ENCODE measurements around the gene SLC30A3. TPM values are rescaled to one million over a fixed set of nuclear protein-coding genes. Genes with fewer than 3 reads are reported as not detected.

SLC30A3 gene
- total RNA-seq, 2 donors from 2014 or later: 5.7 to 9.4 TPM

GRCh38 chr2:27225526-27225925, 37.3 kb downstream of the SLC30A3 start:
- no peaks in the 10 kb centered on the region for H3K27me3 ChIP-seq
- peaks cover 65% of the 10 kb centered on the region for H3K36me3 ChIP-seq
- no peak for DNase-seq (ENCODE audit: low spot score)
- no peak overlapping the region for H3K4me3 ChIP-seq
- TF ChIP-seq CTCF (IDR thresholded peaks at IDR 0.05): no peak
- H3K27ac ChIP-seq: no peak overlapping the region
- no peaks in the 10 kb centered on the region for H3K9me3 ChIP-seq
- H3K4me1 ChIP-seq: no peaks in the 10 kb centered on the region

GRCh38 chr2:27223416-27223815, 39.4 kb downstream of the SLC30A3 start:
- H3K4me1 ChIP-seq: no peaks in the 10 kb centered on the region
- no peak for TF ChIP-seq CTCF (IDR thresholded peaks at IDR 0.05)
- no peak for DNase-seq (ENCODE audit: low spot score)

DNA sequence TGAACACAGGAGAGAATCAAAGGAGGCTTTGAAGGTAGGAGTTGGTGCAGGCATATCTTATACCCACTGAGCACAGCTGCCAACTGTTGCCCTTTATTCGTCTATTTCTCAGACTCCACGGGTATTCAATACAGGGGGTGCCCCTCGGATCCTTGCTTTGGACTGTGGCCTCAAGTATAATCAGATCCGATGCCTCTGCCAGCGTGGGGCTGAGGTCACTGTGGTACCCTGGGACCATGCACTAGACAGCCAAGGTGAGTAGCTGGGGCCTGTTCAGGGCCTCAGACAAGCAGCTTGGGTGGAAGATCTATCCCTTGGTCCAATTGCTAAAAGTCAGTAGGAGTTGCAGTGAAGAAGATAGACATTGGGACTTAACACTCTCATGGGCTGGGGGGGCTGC, 40.4 kb downstream of the SLC30A3 start:
- no peak for TF ChIP-seq CTCF (IDR thresholded peaks at IDR 0.05)
- no peaks in the 10 kb centered on the region for H3K9me3 ChIP-seq
- no peak for DNase-seq (ENCODE audit: low spot score)
- no peak overlapping the region for H3K4me3 ChIP-seq
- H3K4me1 ChIP-seq: peaks cover 0 to 7% of the 10 kb centered on the region in 2 donors
- no peaks in the 10 kb centered on the region for H3K27me3 ChIP-seq
- peaks cover 51% of the 10 kb centered on the region for H3K36me3 ChIP-seq
- no peak overlapping the region for H3K27ac ChIP-seq

More at GRCh38 chr2:27223416-27223815, 39.4 kb downstream of the SLC30A3 start:
- H3K4me3 ChIP-seq: no peak overlapping the region
- H3K27ac ChIP-seq: no peak overlapping the region
- H3K9me3 ChIP-seq: no peaks in the 10 kb centered on the region
- H3K27me3 ChIP-seq: no peaks in the 10 kb centered on the region
- peaks cover 51% of the 10 kb centered on the region for H3K36me3 ChIP-seq

DNA sequence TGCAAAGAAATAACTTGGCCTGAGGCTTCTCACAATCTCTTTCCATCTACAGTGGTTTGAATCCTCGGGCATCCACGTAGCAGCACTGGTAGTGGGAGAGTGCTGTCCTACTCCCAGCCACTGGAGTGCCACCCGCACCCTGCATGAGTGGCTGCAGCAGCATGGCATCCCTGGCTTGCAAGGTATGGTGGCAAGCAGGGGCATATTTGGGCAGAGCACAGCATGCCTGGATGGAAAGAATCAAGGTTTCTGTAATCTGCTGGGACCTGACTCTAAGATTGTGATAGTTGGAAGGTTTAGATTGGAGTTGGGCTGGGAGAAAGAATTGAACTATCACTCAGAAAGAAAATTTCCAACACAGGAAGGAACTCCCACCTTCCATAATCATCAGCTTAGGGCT, 41.7 kb downstream of the SLC30A3 start:
- no peak overlapping the region for H3K27ac ChIP-seq
- H3K36me3 ChIP-seq: peaks cover 40% of the 10 kb centered on the region
- no peaks in the 10 kb centered on the region for H3K27me3 ChIP-seq
- DNase-seq (ENCODE audit: low spot score): no peak
- H3K9me3 ChIP-seq: no peaks in the 10 kb centered on the region
- no peak overlapping the region for H3K4me3 ChIP-seq
- no peak for TF ChIP-seq CTCF (IDR thresholded peaks at IDR 0.05)
- peaks cover 0 to 13% of the 10 kb centered on the region in 2 donors for H3K4me1 ChIP-seq

DNA sequence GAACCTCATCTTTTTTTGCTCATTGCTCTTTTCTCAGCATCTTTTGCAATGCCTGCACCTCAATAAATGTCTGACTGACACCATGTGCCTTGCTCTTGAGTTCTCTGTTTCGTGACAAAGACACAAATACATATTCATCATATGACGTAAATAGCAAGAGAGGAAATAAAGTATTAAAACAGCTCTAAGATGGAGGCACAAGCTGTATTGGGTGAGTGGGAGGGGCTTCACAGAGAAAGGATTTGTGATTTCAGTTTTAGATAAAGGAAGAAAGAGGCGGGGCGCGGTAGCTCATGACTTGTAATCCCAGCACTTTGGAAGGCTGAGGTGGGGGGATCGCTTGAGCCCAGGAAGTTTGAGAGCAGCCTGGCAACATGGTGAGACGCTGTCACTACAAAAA, 42.8 kb downstream of the SLC30A3 start:
- Histone ChIP-seq H3K4me3 (no peak overlapping the region), H3K36me3 (peaks cover 29% of the 10 kb centered on the region), H3K27me3 (no peaks in the 10 kb centered on the region), H3K4me1 (peaks cover 0 to 13% of the 10 kb centered on the region in 2 donors), H3K27ac (no peak overlapping the region), H3K9me3 (no peaks in the 10 kb centered on the region)
- TF ChIP-seq CTCF (IDR thresholded peaks at IDR 0.05): no peak
- no peak for DNase-seq (ENCODE audit: low spot score)

DNA sequence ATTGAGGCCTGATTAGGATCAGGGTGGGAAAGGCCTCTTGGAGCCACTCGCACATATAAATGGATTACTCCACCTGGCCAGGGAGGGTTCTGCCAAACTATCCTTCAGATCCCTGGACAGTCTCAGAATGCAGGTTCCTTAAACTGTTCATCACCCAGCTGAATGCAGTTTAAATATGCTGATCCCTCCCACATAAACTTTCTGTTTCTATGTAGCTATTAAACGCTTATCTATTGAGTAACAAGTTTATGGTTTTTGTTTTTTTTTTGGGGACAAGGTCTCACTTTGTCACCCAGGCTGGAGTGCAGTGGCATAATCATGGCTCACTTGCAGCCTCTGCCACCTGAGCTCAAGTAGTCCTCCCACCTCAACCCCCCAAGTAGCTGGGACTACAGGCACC, 43.8 kb downstream of the SLC30A3 start:
- no peaks in the 10 kb centered on the region for H3K27me3 ChIP-seq
- DNase-seq (ENCODE audit: low spot score): no peak
- H3K4me1 ChIP-seq: peaks cover 0 to 13% of the 10 kb centered on the region in 2 donors
- H3K4me3 ChIP-seq: no peak overlapping the region
- no peak overlapping the region for H3K27ac ChIP-seq
- no peaks in the 10 kb centered on the region for H3K9me3 ChIP-seq
- TF ChIP-seq CTCF (IDR thresholded peaks at IDR 0.05): no peak
- peaks cover 19% of the 10 kb centered on the region for H3K36me3 ChIP-seq
